G401 (cell line): Measurements from ENCODE around the gene EYA2. TPM values are rescaled to one million over a fixed set of nuclear protein-coding genes. Genes with fewer than 3 reads are reported as not detected.
"Not testable (repeated sequence)": the region's sequence is repeated elsewhere in the genome, so short reads cannot be mapped to it uniquely, and the experiment has no call there.

ENCODE experiments used
- DNase-seq: peaks from one replicate; pipeline ENCODE4 v3.0.0-alpha.2; 2015; ENCODE audit warnings: low spot score
- in situ Hi-C: cut with HindIII; loops from 2 replicates; pipeline ENCODE4 v1.10.0; 2016; ENCODE audit warnings: low sequenced_read_pairs, mixed read lengths
- total RNA-seq: library from RNA; depleted of rRNA; stranded (reverse); fragments of >200 nt; shearing (Covaris generic); gene quantifications from 2 replicates; pipeline ENCODE4 v1.2.3, GENCODE V29; 2014

The EYA2 gene
- total RNA-seq, 1 experiment from 2014 or later: not detected

- in situ Hi-C loops: no loop called here
- DNase-seq: no peak
Measured at GRCh38 chr20:47160240-47160639, 265.6 kb downstream of the EYA2 start.

- no peak for DNase-seq
- in situ Hi-C loops: no loop called here
Measured at GRCh38 chr20:47160992-47161391, 266.3 kb downstream of the EYA2 start.

- in situ Hi-C loops: no loop called here
- no peak for DNase-seq
Measured at GRCh38 chr20:47161411-47161810, 266.8 kb downstream of the EYA2 start.

GRCh38 chr20:47164140-47164539, 269.5 kb downstream of the EYA2 start:
- no peak for DNase-seq
- in situ Hi-C loops: no loop called here

GRCh38 chr20:47165376-47165865, 270.8 kb downstream of the EYA2 start:
- in situ Hi-C loops: no loop called here
- no peak for DNase-seq

- in situ Hi-C loops: no loop called here
- DNase-seq: no peak
Measured at GRCh38 chr20:47167846-47168245, 273.2 kb downstream of the EYA2 start.

GRCh38 chr20:47172579-47172978, 277.9 kb downstream of the EYA2 start:
- in situ Hi-C loops: no loop called here
- DNase-seq: no peak

GRCh38 chr20:47173596-47174216, 279.1 kb downstream of the EYA2 start:
- DNase-seq: no peak
- in situ Hi-C loops: no loop called here

GRCh38 chr20:47174456-47175243, 280.0 kb downstream of the EYA2 start:
- DNase-seq: no peak

GRCh38 chr20:47175493-47175892, 280.9 kb downstream of the EYA2 start:
- in situ Hi-C loops: no loop called here
- no peak for DNase-seq

More at GRCh38 chr20:47174456-47175243, 280.0 kb downstream of the EYA2 start:
- in situ Hi-C loops: no loop called here

GRCh38 chr20:47176217-47176616, 281.6 kb downstream of the EYA2 start:
- DNase-seq, in situ Hi-C loops: not testable (repeated sequence)

- in situ Hi-C loops: no loop called here
Measured at GRCh38 chr20:47178277-47178676, 283.6 kb downstream of the EYA2 start.

GRCh38 chr20:47178851-47179250, 284.2 kb downstream of the EYA2 start:
- in situ Hi-C loops: no loop called here
- DNase-seq: no peak

More at GRCh38 chr20:47178277-47178676, 283.6 kb downstream of the EYA2 start:
- no peak for DNase-seq

GRCh38 chr20:47179267-47179666, 284.6 kb downstream of the EYA2 start:
- in situ Hi-C loops: no loop called here

GRCh38 chr20:47181056-47181862, 286.6 kb downstream of the EYA2 start:
- no peak for DNase-seq
- in situ Hi-C loops: no loop called here

More at GRCh38 chr20:47179267-47179666, 284.6 kb downstream of the EYA2 start:
- no peak for DNase-seq

GRCh38 chr20:47183367-47183766, 288.7 kb downstream of the EYA2 start:
- no peak for DNase-seq
- in situ Hi-C loops: no loop called here

- DNase-seq: no peak
- in situ Hi-C loops: no loop called here
Measured at GRCh38 chr20:47187450-47188195, 293.0 kb downstream of the EYA2 start.

- in situ Hi-C loops: no loop called here
- DNase-seq: no peak
Measured at GRCh38 chr20:47188540-47188939, 293.9 kb downstream of the EYA2 start.

GRCh38 chr20:47189060-47189459, 294.4 kb downstream of the EYA2 start:
- no peak for DNase-seq
- in situ Hi-C loops: no loop called here
